Fibroblast of skin of right quadriceps (primary cell): ENCODE data around the gene MINPP1.

Experiments
- DNase-seq: peaks from one replicate; pipeline ENCODE4 v3.0.0-alpha.2; 2013

The MINPP1 gene

DNA sequence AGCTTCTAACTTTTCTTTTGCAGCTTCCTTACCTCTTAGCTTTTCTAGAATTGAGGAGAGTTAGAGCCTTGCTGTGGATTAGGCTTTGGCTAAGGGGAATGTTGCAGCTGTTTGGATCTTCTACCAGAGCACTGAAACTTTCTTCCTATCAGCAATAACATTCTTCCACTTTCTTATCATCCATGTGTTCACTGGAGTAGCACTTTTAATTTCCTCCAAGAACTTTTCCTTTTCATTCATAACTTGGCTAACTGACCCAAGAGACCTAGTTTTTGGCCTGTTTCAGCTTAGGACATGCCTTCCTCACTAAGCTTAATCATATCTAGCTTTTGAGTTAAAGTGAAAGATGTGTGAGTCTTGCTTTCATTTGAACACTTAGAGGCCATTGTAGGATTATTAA is 19.6 kb downstream of the MINPP1 start:
- no peak for DNase-seq

DNA sequence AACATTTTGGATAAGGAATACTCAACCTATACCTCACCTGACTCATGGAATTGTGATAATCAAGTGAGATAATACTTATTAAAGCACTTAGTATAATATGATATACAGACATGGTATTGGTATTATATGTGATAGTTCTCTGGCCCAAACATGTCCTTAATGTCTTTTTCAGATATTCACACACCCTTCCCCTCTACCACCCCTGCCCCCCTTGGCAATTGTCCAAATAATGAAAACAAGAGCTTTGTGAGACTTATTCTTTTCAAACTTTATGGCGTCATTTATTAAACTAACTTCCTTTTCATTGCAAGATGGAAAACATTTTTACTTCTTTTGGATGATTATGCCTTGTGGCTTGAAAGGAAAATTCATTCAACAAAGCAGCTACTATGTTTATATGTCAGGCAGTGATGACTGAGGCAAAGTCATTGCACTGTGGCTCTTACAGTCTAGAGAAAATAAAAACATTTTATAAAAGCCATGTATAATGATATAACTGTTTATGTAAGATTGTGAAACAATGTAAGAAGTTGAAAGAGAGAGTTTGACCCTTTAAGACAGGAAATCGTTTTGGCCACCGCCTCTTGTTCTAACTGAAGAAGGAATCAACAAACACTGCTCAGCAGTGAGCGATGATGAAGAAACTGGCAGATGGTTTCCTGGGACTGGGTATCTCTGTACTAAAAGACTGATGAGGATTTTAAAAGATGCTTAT is 27.4 kb downstream of the MINPP1 start:
- DNase-seq, result no peak

DNA sequence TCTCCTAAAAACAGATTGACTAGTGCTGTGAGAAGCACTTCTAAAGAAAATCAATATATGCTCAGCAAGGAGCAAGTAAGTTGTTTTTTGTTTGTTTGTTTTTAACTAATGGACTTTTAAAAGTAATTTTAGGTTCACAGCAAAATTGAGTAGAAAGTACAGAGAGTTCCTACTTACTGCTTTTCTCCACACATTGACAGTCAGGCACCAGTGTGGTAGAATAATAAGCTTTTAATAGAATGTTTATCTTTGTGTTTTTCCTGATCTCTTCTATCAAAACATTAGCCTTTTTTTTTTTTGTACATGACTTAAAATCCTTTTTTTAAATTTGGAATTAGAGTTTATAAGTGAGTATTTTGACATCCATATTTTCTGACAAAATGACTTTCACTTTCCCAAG is 28.0 kb downstream of the MINPP1 start:
- DNase-seq, result no peak

DNA sequence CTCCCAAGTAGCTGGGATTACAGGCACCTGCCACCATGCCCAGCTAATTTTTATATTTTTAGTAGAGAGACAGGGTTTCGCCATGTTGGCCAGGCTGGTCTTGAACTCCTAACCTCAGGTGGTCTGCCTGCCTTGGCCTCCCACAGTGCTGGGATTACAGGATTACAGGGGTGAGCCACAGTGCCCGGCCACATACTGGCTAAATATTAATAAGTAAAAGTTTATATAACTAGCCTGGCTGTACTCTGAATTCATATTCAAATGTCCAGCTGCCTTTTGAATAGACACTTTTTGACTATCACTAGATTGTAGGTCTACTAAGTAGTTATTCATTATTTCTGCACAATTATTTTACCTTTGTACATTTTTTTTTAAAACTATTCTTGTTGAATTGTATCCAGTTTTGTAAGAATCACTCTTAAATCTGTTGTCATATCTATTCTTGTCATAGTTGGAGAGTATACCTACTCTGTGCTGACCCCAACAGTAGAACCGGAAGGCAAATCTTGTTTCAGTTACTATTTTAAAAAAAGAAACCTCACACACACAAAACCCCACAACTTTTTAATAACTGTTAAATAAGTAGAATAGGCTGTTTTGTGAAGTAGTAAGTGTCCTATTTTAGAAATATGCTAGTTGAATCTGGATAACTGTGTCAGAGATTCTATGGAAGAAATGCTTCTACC is 29.6 kb downstream of the MINPP1 start:
- DNase-seq, result no peak

DNA sequence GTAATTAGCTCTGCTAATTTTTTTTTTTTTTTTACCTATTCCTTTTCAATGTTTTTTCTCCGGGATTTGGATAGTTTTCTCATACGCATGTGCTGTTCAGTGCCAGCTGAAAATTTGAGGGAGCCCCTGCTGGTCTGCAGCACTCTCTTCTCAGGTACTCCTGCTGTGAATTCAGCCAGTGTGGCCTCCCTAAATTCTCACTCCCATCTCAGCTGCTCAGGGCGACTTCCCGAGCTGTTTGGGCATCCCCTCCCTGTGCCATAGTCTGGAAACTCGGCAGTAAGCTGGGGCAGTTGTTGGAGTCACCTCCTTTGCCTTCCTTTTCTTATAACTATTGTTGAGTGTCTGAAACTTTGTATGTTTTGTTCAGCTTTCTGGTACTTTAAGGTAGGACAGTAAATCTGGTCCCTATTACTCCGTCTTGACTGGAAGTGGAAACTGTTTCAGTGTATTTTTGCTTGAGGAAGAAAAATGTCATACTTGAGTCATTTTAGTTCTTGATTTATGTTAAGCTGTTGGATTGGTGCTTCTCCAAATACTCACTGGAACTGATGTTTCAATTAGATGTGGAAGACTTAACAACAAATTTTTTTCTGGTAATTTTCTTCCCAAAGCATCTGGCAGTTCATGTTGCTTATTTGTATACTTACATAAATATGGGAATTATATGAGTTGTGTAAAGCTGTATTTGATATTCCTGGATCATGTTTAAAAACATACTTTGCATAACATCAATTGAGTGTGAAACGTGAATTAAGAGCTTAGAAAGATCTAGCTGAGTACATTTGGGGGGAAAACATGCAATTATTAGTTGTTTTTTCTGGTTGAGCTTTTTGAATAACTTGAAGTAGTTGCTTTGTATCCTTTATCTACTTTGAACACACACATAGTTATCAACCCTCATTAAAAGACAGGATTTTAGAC is 33.7 kb downstream of the MINPP1 start:
- peak; percentile 39 for DNase-seq

DNA sequence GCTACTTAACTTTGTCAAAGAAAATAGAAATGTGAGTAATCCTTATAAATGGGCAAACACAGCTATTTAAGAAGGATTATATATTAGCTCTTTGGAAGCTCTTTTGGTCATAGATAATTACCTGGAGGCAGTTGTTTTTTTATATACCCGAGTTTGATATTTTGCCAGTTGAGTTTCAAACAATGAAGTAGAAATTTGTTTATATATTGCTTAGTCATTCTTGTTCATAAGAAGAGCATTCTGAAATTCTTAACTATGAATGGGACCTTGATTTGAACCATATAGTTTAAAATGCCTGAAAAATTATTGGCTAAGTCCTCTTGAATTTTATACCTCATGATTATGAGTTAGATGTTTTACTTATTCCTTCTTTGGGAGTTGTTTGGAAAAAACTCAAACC is 36.4 kb downstream of the MINPP1 start:
- peak; percentile 36 for DNase-seq

DNA sequence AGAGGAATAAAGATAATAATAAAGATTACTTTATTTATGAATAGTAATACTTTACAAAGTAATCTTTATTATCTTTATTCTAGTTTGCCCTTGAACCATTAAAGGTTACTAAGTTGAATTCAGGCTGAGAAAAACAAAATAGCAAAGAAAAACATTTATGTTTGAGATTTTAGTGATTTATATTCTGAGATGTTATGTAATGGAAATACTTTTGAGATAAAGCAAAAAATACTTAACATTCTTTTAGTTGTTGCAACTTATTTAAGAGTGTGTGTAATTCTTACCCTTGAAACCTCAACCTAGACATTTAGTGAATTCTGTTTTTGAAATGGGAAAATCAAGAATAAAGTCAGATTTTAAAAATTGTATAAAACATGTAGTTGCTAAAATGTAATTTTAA is 40.0 kb downstream of the MINPP1 start:
- DNase-seq, result no peak

DNA sequence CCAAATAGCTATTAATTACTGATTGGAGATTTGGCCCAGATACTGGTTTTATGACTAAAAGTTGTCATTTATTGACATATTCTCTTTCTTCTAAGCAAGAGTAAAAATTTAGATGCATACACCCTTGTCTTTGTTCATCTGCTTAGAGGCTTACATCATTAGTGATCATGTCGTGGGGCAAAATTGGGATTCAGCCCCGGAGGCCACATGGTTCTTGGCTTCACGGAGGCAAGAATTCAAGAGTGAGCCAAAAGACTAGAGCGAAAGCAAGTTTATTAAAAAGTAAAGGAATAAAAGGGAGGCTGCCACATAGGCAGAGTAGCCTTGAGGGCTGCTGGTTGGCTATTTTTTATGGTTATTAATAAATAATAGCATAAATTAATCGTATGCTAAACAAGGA is 41.1 kb downstream of the MINPP1 start:
- no peak for DNase-seq

DNA sequence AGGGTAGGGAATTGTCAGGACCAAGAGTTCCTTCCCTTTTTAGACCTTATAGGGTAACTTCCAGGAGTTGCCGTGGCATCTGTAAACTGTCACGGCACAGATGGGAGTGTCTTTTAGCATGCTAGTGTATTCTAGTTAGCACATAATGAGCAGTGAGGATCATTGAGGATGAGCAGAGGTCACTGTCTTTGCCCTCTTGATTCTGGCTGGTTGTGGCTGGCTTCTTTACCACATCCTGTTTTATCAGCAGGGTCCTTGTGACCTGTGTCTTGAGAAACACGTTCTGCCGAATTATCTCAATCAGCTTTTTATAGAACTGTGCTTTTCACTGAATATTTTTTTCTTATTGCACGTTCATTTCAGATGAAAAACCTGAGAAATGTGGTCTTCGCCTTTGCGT is 41.5 kb downstream of the MINPP1 start:
- no peak for DNase-seq

DNA sequence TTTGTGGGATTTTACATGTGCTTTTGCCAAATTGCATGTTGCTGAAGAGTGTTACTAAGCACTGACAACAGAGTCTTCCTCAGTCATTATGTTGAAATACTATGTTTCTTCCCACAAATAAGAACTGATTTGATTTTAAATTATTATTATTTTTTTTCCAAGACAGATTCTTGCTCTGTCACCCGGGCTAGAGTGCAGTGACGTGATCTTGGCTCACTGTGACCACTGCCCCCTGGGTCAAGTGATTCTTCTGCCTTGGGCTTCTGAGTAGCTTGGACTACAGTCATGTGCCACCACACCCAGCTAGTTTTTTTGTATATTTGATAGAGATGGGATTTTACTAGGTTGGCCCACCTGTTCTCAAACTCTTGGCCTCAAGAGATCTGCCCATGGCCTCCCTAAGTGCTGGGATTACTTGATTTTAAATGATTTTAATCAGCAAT is 42.3 kb downstream of the MINPP1 start:
- no peak for DNase-seq

DNA sequence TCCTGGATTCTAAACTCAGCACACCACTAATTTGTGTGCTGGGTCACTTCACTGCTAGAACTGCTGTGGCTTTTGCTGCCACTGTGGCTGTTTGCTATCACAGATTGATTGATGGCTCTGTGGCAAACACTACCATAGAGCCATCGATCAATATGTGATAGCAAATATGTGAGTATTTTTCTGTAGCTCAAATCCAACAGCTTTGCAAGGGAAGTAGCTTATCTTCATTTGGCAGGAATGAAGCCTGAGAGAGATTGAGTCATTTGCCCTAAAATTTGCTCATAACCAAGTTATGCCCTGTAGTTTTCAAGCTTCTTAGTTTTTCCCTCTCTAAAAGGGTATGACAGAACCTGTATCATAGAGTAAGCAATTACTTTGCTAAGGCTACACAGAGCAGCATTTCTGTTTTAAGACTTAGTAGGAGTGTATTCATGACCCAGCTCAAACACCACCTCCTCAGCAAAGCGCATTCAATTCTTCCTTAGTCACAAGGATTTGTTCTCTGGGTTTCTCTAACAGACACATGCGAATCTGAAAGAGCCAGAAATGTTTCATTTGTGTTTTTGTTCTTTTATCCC is 43.1 kb downstream of the MINPP1 start:
- DNase-seq, result peak; percentile 71

DNA sequence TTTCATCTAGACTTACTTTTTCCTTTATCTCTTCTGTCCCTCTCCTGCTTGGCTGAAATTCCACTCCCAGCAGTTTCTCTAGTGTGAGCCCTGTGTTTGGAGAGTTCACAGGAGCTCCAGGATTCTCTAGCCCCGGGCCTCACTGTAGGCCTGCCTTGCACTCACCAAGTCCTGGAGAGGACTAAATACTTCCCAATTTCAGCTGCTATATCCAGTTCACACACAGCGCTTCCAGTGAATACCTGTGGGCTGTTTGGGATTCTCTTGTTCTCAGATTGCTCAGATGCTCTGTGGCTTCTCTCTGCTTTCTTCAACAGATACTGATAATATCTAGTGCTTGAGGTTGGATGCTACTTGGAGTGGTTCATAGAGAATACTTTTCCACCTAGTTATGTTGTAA is 46.0 kb downstream of the MINPP1 start:
- DNase-seq, result peak; percentile 38

DNA sequence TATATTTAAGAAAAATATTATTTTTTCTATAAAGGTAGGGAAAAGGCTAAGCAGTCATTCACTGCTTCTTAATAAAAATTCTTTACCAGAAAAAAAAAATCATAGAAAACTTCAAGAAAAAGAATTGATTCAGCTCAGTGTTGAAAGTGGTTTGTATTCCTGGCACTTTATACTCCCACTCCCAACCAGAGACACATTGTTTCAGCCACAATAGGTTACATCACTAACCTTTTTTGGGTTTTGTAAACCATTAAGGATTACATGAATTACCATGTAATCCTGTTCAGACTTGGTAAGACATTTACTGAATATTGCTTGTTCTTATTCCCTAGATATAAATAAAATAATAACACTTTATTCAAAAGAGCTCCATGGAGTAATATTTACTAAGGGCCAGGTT is 46.6 kb downstream of the MINPP1 start:
- no peak for DNase-seq

DNA sequence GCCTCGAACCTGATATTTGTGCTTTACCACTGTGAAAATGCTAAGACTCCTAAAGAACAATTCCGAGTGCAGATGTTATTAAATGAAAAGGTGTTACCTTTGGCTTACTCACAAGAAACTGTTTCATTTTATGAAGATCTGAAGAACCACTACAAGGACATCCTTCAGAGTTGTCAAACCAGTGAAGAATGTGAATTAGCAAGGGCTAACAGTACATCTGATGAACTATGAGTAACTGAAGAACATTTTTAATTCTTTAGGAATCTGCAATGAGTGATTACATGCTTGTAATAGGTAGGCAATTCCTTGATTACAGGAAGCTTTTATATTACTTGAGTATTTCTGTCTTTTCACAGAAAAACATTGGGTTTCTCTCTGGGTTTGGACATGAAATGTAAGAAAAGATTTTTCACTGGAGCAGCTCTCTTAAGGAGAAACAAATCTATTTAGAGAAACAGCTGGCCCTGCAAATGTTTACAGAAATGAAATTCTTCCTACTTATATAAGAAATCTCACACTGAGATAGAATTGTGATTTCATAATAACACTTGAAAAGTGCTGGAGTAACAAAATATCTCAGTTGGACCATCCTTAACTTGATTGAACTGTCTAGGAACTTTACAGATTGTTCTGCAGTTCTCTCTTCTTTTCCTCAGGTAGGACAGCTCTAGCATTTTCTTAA is 47.7 kb downstream of the MINPP1 start:
- DNase-seq, result peak; percentile 23

DNA sequence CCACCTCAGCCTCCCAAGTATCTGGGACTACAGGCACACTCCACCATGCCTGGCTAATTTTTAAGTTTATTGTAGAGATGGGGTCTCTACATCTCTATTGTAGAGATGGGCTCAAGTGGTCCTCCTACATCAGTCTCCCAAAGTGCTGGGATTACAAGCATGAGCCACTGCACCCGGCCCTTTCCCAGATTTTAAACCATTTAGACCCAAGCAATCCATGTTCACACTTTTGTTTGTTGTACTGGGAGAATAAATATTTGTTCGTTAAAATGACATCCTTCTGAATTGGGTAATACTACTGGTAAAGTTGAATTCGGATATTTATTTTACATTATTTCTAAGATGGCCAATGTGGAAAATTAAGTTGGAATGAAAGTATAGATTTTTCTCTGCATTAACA is 52.7 kb downstream of the MINPP1 start:
- DNase-seq, result no peak

DNA sequence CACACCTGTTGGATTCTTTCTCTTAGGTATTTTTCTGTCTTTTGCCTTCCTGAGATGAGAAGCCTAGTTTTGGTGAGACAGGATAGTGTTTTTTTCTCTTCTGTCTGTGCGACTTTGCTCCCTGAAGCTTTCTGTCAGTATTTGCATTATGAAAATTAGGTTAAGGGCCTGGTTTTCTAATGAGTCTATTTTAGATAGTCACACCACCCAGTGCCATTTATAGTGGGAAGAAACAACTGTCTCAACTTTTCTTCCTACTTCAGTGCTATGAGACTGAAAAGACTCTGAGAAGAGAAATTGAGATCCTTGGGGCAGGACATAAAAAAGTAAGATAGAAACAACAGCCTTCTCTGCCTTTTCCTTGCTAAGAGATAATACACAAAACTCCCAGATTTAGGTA is 53.6 kb downstream of the MINPP1 start:
- DNase-seq, result no peak

DNA sequence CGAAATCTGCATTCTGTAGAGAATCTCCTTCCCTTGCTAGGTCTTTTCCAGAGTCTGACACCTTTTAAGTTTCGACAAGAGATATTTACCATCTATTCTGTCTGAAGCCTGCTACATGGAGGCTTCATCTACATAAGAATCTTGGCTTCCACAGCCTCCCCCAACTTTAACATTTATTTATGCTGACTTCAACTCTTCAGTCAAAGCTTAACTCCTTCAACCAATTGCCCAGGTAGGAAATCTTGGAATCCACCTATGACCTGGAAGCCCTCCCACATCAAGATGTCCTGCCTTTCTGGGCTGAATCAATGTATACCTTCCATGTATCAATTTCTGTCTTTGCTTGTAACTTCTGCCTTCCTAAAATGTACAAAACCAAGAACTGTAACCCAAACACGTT is 54.7 kb downstream of the MINPP1 start:
- DNase-seq, result no peak

DNA sequence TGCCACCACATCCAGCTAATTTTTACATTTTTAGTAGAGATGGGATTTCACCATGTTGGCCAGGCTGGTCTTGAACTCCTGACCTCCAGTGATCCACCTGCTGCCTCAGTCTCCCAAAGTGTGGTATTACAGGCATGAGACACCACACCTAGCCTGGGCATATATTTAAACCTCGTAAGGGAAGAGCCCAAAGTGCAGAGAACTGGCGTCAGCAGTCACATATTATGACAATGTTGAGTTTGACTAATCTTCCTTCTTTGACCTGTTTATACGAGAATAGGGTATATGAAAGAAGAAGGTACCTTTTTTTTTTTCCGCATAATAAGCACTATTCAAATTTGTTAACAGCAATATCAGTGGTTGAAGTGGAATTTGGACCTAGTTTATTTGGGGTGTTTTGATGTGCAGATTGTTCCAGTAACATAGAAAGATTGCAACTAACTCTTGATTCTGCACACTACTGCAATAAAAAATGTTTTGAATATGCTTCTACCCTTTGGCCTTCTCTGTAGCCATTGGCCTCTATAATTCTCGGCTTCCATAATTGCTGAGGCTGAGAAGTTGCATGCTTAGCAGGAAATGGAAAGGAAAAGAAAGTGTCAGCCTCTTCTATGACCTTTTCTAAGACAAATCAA is 55.9 kb downstream of the MINPP1 start:
- no peak for DNase-seq

DNA sequence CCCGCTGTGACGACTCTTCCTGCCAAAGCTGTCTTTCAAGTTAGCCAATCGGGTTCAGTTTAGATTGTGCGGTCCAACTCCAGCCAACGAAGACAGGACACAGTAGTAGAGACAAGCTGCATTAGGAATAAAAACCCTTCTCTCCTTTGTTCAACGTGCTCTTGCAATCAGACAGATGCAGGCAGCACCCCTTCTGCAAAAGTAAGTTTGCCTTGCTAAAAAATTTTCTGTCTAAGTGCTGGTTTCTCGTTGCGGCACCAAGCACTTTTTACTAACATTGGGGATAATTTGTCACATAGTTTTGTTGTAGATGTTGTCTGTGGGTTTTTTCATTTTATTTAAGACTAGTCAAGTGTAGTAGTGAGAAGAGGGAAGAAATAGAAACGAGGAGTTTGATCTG is 58.1 kb downstream of the MINPP1 start:
- no peak for DNase-seq

DNA sequence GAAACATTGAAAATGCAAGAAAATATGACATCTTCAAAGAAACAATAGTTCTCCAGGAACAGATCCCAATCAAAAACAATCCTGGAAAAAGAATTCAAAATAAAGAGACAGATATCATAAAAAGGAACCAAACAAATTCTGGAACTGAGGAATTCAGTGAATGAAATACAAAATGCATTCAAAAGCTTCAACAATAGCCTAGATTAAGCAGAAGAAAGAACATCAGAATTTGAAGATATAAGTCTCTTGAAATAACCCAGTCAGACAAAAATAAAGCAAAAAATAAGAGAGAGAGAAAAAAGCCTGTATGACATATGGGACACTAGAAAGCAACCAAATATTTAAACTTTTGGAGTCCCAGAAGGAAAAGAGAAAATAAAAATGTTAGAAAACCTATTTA is 60.3 kb downstream of the MINPP1 start:
- DNase-seq, result no peak

DNA sequence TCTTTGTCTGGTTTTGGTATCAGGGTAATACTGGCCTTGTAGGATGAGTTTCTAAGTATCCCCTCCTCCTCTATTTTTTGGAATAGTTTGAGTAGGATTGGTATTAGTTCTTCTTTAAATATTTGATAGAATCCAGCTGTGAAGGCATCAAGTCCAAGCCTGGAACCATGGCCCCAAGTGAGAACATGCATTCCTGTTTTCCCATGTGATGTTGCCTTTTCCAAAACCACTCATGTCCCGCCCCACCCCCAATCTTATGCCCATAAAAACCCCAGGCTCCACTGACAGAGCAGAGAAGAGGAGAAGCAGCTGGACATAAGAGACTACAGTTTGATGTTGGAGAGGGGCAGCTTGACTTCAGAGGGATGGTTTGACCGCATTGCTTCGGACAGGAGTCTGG is 71.2 kb downstream of the MINPP1 start:
- DNase-seq, result no peak

DNA sequence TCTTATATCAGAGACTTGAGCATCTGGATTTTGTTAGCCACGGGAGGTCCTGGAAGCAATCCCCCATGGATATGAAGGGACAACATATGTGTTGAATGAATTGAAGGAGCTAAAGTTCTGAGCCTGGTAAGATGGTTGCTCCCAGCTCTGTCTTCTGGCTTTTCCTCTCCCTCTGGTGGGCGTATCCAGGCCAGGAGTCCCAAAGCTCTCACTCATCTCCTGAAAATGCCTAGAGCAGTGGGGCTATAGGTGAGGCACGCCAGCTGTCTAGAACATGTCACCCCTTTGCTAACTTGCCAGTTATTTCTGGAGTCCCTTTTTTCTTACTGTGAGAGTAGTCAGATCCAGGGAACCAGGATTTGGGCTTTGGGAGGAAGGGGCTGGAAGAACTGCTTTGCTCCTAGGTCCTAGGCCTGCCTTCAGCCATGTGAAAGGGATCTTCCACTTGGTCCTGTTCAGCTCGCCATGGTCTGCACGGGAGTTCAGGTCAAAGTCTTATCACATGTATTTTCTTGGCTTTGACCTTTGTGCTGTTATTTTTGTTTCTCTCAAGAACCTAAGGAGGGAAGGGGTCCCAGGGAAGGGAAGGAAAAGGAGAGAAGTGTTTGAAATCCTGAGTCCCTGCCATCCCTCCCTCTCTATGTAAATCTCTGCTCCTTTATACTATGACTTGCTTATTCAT is 73.6 kb downstream of the MINPP1 start:
- no peak for DNase-seq
